ENCODE data around the gene MED29. TPM values are rescaled to one million over a fixed set of nuclear protein-coding genes. Genes with fewer than 3 reads are reported as not detected.

MED29 gene
- total RNA-seq, 1 experiment from 2014 or later = 38.9 TPM

- H3K36me3 ChIP-seq = peaks cover 63% of the 10 kb centered on the region
- no peak overlapping the region for H3K4me3 ChIP-seq
- H3K27me3 ChIP-seq (replicated peaks) = no peaks in the 10 kb centered on the region
- DNase-seq (ENCODE audit: low read depth in 1 of 2, low spot score in 2 of 2) = no peak
- H3K27ac ChIP-seq = no peak overlapping the region
- H3K9me3 ChIP-seq (replicated peaks) = no peaks in the 10 kb centered on the region
- peaks cover 30% of the 10 kb centered on the region for H3K4me1 ChIP-seq (replicated peaks)
These were observed 24.2 kb downstream of the MED29 start for GRCh38 chr19:39415111-39416046.

GRCh38 chr19:39416152-39417120 lies 25.3 kb downstream of the MED29 start:
- peaks cover 71% of the 10 kb centered on the region for H3K36me3 ChIP-seq
- no peak overlapping the region for H3K4me3 ChIP-seq
- no peaks in the 10 kb centered on the region for H3K27me3 ChIP-seq (replicated peaks)
- H3K9me3 ChIP-seq (replicated peaks) = no peaks in the 10 kb centered on the region
- peak in 1 of 2 experiments; percentile 48 for DNase-seq (ENCODE audit: low read depth in 1 of 2, low spot score in 2 of 2)
- H3K4me1 ChIP-seq (replicated peaks) = peaks cover 19% of the 10 kb centered on the region
- no peak overlapping the region for H3K27ac ChIP-seq

- Histone ChIP-seq H3K9me3 (replicated peaks) (no peaks in the 10 kb centered on the region), H3K27me3 (replicated peaks) (no peaks in the 10 kb centered on the region), H3K36me3 (peaks cover 82% of the 10 kb centered on the region), H3K4me3 (no peak overlapping the region), H3K27ac (no peak overlapping the region), H3K4me1 (replicated peaks) (peaks cover 16% of the 10 kb centered on the region)
- DNase-seq (ENCODE audit: low read depth in 1 of 2, low spot score in 2 of 2) = no peak
These were observed 26.4 kb downstream of the MED29 start for GRCh38 chr19:39417463-39418181.

DNA sequence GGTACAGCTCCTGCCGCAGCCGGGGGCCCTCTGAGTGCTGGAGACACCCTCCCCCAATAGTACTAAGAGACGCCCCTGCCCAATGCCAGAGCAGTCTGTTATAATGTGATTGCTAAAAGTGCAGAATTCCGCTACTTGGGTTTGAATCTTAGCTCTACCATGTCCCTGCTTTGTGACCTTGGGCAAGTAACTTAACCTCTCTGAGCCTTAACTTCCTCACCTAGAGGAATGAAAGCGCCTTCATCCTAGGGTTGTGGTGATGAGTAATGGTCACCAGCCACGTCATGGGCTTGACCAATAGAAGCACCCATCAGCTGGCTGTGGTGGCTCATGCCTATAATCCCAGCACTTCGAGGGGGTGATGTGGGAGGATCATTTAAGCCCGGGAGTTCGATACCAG lies 27.8 kb downstream of the MED29 start:
- Histone ChIP-seq H3K4me1 (replicated peaks) (peaks cover 12% of the 10 kb centered on the region), H3K36me3 (peaks cover 89% of the 10 kb centered on the region), H3K9me3 (replicated peaks) (no peaks in the 10 kb centered on the region), H3K4me3 (no peak overlapping the region), H3K27me3 (replicated peaks) (no peaks in the 10 kb centered on the region), H3K27ac (no peak overlapping the region)
- no peak for DNase-seq (ENCODE audit: low read depth in 1 of 2, low spot score in 2 of 2)

- H3K4me3 ChIP-seq = no peak overlapping the region
- H3K27me3 ChIP-seq (replicated peaks) = no peaks in the 10 kb centered on the region
- H3K27ac ChIP-seq = no peak overlapping the region
- H3K36me3 ChIP-seq = peaks cover 89% of the 10 kb centered on the region
- H3K4me1 ChIP-seq (replicated peaks) = no peaks in the 10 kb centered on the region
- DNase-seq (ENCODE audit: low read depth in 1 of 2, low spot score in 2 of 2) = no peak
- H3K9me3 ChIP-seq (replicated peaks) = no peaks in the 10 kb centered on the region
These were observed 29.6 kb downstream of the MED29 start for GRCh38 chr19:39420769-39421168.

- Histone ChIP-seq H3K4me3 (no peak overlapping the region), H3K27ac (no peak overlapping the region), H3K4me1 (replicated peaks) (no peaks in the 10 kb centered on the region), H3K9me3 (replicated peaks) (no peaks in the 10 kb centered on the region), H3K27me3 (replicated peaks) (no peaks in the 10 kb centered on the region), H3K36me3 (peaks cover 77% of the 10 kb centered on the region)
- no peak for DNase-seq (ENCODE audit: low read depth in 1 of 2, low spot score in 2 of 2)
These were observed 30.8 kb downstream of the MED29 start for GRCh38 chr19:39422020-39422419.

DNA sequence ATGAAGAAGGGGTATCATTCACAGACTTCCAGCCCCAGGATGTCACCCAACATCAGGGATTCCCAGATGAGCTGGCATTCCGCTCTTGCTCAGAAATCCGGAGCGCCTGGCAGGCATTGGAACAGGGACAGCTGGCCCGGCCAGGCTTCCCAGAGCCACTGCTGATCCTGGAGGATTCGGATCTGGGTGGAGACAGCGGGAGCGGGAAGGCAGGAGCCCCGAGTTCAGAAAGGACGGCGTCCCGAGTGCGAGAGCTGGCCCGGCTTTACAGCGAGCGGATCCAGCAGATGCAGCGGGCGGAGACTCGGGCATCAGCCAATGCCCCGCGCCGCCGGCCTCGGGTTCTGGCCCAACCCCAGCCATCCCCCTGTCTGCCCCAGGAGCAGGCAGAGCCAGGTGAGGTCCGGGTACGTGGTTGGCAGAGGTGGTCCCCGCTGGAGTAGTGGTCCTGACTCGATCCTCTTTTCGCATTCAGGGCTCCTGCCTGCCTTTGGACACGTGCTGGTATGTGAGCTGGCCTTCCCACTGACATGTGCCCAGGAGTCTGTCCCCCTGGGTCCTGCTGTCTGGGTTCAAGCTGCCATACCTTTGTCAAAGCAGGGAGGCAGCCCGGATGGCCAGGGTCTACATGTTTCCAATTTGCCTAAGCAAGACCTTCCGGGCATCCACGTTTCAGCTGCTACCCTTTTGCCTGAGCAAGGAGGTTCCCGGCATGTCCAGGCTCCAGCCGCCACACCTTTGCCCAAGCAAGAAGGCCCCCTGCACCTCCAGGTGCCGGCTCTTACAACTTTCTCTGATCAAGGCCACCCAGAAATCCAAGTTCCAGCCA lies 32.3 kb downstream of the MED29 start:
- Histone ChIP-seq H3K4me3 (no peak overlapping the region), H3K27ac (no peak overlapping the region), H3K27me3 (replicated peaks) (no peaks in the 10 kb centered on the region), H3K4me1 (replicated peaks) (peaks cover 8% of the 10 kb centered on the region), H3K36me3 (peaks cover 65% of the 10 kb centered on the region), H3K9me3 (replicated peaks) (no peaks in the 10 kb centered on the region)
- DNase-seq (ENCODE audit: low read depth in 1 of 2, low spot score in 2 of 2) = no peak

GRCh38 chr19:39424934-39425333 lies 33.8 kb downstream of the MED29 start:
- Histone ChIP-seq H3K27me3 (replicated peaks) (no peaks in the 10 kb centered on the region), H3K27ac (no peak overlapping the region), H3K4me3 (no peak overlapping the region), H3K36me3 (peaks cover 55% of the 10 kb centered on the region), H3K9me3 (replicated peaks) (no peaks in the 10 kb centered on the region), H3K4me1 (replicated peaks) (peaks cover 15% of the 10 kb centered on the region)
- no peak for DNase-seq (ENCODE audit: low read depth in 1 of 2, low spot score in 2 of 2)

DNA sequence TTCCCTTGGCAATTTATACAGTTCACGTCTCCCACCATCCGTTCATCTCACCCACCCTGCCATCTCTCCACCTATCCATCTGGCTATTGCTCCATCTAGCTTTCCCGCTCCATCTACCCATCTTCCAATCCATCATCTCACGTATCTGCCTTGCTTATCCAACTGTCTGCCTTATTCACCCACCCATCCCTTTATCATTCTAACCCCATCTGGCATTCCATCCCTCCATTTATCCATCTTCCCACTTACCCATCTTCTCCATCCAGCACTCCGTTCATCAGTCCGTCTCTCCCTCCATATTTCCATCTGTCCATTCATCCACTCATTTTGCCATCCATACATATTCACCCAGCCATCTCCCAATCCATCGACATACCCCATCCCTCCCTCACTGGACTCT lies 34.6 kb downstream of the MED29 start:
- H3K27ac ChIP-seq = no peak overlapping the region
- peaks cover 21% of the 10 kb centered on the region for H3K4me1 ChIP-seq (replicated peaks)
- H3K36me3 ChIP-seq = peaks cover 49% of the 10 kb centered on the region
- no peaks in the 10 kb centered on the region for H3K27me3 ChIP-seq (replicated peaks)
- no peak for DNase-seq (ENCODE audit: low read depth in 1 of 2, low spot score in 2 of 2)
- H3K9me3 ChIP-seq (replicated peaks) = no peaks in the 10 kb centered on the region
- H3K4me3 ChIP-seq = no peak overlapping the region

GRCh38 chr19:39426170-39426569 lies 35.0 kb downstream of the MED29 start:
- no peaks in the 10 kb centered on the region for H3K27me3 ChIP-seq (replicated peaks)
- H3K27ac ChIP-seq = no peak overlapping the region
- no peak overlapping the region for H3K4me3 ChIP-seq
- peaks cover 50% of the 10 kb centered on the region for H3K36me3 ChIP-seq
- H3K9me3 ChIP-seq (replicated peaks) = no peaks in the 10 kb centered on the region
- no peak for DNase-seq (ENCODE audit: low read depth in 1 of 2, low spot score in 2 of 2)
- peaks cover 25% of the 10 kb centered on the region for H3K4me1 ChIP-seq (replicated peaks)

DNA sequence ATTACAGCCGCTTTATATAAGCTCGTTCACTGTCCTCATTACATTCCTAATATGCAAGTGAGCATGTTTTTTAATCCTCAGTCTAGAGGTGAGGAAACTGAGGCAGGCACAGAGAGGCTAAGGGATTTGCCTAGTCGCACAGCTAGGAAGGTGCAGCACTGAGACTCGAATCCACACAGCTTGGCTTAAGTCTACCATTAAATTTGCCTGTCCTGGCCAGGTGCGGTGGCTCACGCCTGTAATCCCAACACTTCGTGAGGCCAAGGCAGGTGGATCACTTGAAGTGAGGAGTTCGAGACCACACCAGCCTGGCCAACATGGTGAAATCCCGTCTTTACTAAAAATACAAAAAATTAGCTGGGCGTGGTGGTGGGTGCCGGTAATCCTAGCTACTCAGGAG lies 36.5 kb downstream of the MED29 start:
- H3K9me3 ChIP-seq (replicated peaks) = no peaks in the 10 kb centered on the region
- no peak for DNase-seq (ENCODE audit: low read depth in 1 of 2, low spot score in 2 of 2)
- peaks cover 29% of the 10 kb centered on the region for H3K4me1 ChIP-seq (replicated peaks)
- H3K27me3 ChIP-seq (replicated peaks) = no peaks in the 10 kb centered on the region
- H3K4me3 ChIP-seq = no peak overlapping the region
- no peak overlapping the region for H3K27ac ChIP-seq
- peaks cover 47% of the 10 kb centered on the region for H3K36me3 ChIP-seq

DNA sequence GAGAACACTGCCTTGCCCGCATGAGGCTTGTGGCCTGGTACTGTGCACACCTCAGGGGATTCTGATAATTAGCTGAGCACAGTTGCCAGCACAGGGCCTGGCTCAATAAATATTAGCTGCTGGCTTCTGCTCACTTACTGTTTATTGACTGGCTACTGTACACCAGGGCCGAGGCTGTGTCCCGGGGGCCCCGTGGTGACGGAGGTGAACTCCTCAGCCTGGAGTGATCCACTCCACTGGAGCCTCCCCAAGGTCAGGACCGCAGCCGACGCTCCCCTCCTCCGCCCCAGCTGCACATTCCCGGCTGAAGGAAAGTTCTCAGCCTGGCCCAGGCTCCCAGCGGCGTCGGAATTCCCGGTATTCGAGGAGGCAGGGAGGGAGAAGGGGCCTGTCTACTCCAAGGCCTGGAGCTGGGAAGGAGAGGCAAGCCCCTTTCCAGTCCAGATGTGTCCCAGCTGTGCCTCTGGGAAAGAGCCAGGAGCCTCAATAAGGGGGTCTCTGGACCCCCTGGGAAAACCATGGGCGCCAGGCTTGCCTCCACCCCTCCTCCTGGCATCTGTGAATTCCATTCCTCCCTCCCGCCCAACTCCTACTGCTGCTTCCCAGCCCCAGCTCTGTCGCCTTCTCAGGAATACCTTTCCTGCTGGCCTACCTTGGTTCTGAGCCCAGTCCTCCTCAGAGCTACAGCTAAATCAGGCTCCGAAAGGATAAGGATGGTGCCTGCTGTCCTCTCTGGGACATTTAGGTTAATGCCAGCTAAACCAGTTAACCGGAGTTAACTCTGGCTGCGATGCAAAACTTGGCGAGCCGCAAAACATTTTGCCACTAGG lies 37.3 kb downstream of the MED29 start:
- no peaks in the 10 kb centered on the region for H3K27me3 ChIP-seq (replicated peaks)

More for the DNA sequence above, 37.3 kb downstream of the MED29 start:
- no peak overlapping the region for H3K4me3 ChIP-seq
- peak overlapping the region; percentile 46 for H3K27ac ChIP-seq
- peak; percentile 73 to 79 for DNase-seq (ENCODE audit: low read depth in 1 of 2, low spot score in 2 of 2)
- peaks cover 47% of the 10 kb centered on the region for H3K36me3 ChIP-seq
- H3K9me3 ChIP-seq (replicated peaks) = no peaks in the 10 kb centered on the region
- H3K4me1 ChIP-seq (replicated peaks) = peaks cover 29% of the 10 kb centered on the region
